ENCODE data around the gene BICDL2.
"Not testable (repeated sequence)": the region's sequence is repeated elsewhere in the genome, so short reads cannot be mapped to it uniquely, and the experiment has no call there.

The BICDL2 gene

DNA sequence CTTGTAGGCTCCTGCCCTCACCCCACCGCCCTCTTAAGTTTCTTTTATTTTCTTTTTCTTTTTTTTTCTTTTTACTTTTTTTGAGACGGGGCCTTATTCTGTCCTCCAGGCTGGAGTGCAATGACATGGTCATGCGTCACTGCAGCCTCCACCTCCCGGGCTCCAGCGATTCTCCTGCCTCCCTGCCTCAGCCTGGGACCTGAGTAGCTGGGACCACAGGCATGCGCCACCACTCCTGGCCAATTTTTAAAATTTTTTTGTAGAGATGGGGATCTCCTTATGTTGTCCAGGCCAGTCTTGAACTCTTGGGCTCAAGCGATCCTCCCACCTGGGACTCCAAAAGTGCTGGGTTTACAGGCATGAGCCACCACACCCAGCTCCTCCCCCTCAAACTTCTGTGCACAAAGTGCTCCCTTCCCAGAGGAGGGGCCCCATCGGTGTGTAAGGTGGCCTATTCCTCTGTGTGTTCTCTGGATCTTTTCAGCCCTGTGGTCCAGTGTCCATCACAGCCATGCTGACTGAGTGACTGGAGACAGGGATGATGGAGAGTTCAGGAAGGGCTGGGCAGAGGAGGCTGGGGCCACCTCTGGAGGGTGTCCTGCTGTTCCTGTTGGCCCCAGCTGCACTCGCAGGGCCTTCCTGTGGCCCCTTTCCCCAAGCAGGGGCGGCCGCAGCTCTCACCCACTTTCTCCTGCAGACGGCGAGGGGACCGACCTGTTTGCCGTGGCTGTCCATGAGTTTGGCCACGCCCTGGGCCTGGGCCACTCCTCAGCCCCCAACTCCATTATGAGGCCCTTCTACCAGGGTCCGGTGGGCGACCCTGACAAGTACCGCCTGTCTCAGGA, 19.8 kb upstream of the BICDL2 start:
- H3K27me3 ChIP-seq (ENCODE audit: control insufficient read depth in 1 of 2, insufficient read depth in 2 of 2, low read length in 2 of 2) = peaks cover 0 to 7% of the 10 kb centered on the region in 2 donors
- no peaks in the 10 kb centered on the region for H3K9me3 ChIP-seq (ENCODE audit: control insufficient read depth in 2 of 2, low read length in 2 of 2)
- H3K9ac ChIP-seq (ENCODE audit: low read length in 2 of 2) = no peak overlapping the region
- H3K4me3 ChIP-seq (ENCODE audit: low read length in 2 of 2) = no peak overlapping the region
- H3K36me3 ChIP-seq (ENCODE audit: control insufficient read depth in 2 of 2, insufficient read depth in 2 of 2, low read length in 2 of 2) = no peaks in the 10 kb centered on the region
- H3K27ac ChIP-seq (ENCODE audit: low read length) = no peak overlapping the region
- H3K4me1 ChIP-seq (ENCODE audit: control insufficient read depth, insufficient read depth, low read length) = peaks cover 19% of the 10 kb centered on the region

DNA sequence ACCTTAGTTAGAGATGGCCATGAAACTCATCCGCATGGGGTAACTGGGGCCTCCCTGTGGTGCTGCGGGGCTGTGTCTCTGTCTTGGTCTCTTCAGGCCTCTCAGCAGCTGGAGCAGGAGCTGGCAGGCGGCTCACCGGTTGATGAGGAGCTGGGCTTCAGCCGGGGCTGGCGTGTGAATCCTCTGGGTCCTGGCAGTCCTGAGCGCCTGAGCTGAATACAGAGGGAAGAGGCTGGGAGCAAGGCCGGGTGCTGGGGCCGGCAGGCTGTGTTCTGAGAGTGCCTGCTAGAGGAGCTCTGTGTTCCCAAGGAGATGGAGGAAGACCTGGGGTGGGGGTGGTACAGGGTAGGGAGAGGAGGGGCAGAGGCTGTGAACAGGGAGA, 19.0 kb upstream of the BICDL2 start:
- H3K9me3 ChIP-seq (ENCODE audit: control insufficient read depth in 2 of 2, low read length in 2 of 2); H3K27me3 ChIP-seq (ENCODE audit: control insufficient read depth in 1 of 2, insufficient read depth in 2 of 2, low read length in 2 of 2); H3K4me3 ChIP-seq (ENCODE audit: low read length in 2 of 2); H3K36me3 ChIP-seq (ENCODE audit: control insufficient read depth in 2 of 2, insufficient read depth in 2 of 2, low read length in 2 of 2); H3K9ac ChIP-seq (ENCODE audit: low read length in 2 of 2); H3K27ac ChIP-seq (ENCODE audit: low read length): not testable (repeated sequence)
- H3K4me1 ChIP-seq (ENCODE audit: control insufficient read depth, insufficient read depth, low read length) = peaks cover 19% of the 10 kb centered on the region

DNA sequence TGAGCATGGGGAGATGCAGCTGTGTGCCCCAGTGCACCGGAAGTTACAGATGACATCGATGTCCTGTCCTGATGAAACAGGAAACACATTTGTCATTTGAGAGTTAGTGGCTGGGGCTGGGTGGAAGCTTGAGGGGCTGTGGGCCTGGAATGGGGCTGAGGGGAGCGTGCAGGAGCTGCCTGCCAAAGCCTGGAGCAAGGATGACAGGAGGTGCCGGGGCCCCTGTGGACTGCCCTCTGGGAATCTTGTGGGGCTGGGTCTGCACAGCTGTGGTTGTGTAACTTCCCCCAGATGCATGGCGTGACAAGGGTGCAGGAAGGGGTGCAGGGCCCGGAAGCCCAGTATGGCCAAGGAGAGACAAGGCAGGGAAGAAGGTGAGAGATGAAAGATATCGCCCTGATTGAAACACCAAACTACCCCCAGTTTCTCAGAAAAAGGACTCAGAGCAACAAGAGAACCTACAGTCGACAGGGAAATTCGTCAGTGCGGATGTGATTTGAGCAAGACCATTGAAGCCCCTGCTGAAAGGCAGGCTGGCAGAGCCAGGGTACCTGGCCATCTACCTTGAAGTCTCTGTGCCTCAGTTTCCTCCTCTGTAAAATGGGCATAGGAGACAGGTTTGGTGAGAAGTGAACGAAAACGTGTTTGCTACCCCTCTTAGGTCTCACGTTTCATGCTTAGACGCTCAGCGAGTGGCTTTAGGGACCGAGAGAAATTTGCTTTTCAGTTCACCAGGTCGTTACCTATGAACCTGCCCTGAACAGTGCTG, 18.4 kb upstream of the BICDL2 start:
- no peak overlapping the region for H3K27ac ChIP-seq (ENCODE audit: low read length)
- no peaks in the 10 kb centered on the region for H3K9me3 ChIP-seq (ENCODE audit: control insufficient read depth in 2 of 2, low read length in 2 of 2)
- H3K4me1 ChIP-seq (ENCODE audit: control insufficient read depth, insufficient read depth, low read length) = peaks cover 16% of the 10 kb centered on the region
- H3K4me3 ChIP-seq (ENCODE audit: low read length in 2 of 2) = no peak overlapping the region
- peaks cover 0 to 8% of the 10 kb centered on the region in 2 donors for H3K27me3 ChIP-seq (ENCODE audit: control insufficient read depth in 1 of 2, insufficient read depth in 2 of 2, low read length in 2 of 2)
- no peak overlapping the region for H3K9ac ChIP-seq (ENCODE audit: low read length in 2 of 2)
- no peaks in the 10 kb centered on the region for H3K36me3 ChIP-seq (ENCODE audit: control insufficient read depth in 2 of 2, insufficient read depth in 2 of 2, low read length in 2 of 2)

DNA sequence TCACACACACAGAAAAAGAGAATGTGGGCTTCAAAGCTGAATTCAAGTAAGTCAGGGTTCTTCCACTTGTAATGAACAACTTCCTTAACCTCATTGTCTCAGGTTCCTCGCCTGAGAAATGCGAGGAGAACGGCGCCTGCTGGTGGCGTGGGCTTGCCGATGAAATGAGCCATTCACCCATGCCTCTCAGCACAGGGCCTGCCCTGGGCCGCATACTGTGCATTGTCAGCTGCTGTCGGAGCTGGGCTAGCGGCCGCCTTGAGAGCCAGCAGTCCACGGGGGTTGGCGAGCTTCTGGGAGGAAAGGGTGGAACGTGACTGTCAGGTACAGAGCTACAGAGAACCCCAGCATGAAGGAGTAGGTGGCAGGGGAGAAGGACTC, 16.6 kb upstream of the BICDL2 start:
- H3K36me3 ChIP-seq (ENCODE audit: control insufficient read depth in 2 of 2, insufficient read depth in 2 of 2, low read length in 2 of 2); H3K27ac ChIP-seq (ENCODE audit: low read length); H3K9ac ChIP-seq (ENCODE audit: low read length in 2 of 2); H3K4me1 ChIP-seq (ENCODE audit: control insufficient read depth, insufficient read depth, low read length); H3K4me3 ChIP-seq (ENCODE audit: low read length in 2 of 2); H3K9me3 ChIP-seq (ENCODE audit: control insufficient read depth in 2 of 2, low read length in 2 of 2): not testable (repeated sequence)
- peaks cover 2 to 13% of the 10 kb centered on the region in 2 donors for H3K27me3 ChIP-seq (ENCODE audit: control insufficient read depth in 1 of 2, insufficient read depth in 2 of 2, low read length in 2 of 2)

DNA sequence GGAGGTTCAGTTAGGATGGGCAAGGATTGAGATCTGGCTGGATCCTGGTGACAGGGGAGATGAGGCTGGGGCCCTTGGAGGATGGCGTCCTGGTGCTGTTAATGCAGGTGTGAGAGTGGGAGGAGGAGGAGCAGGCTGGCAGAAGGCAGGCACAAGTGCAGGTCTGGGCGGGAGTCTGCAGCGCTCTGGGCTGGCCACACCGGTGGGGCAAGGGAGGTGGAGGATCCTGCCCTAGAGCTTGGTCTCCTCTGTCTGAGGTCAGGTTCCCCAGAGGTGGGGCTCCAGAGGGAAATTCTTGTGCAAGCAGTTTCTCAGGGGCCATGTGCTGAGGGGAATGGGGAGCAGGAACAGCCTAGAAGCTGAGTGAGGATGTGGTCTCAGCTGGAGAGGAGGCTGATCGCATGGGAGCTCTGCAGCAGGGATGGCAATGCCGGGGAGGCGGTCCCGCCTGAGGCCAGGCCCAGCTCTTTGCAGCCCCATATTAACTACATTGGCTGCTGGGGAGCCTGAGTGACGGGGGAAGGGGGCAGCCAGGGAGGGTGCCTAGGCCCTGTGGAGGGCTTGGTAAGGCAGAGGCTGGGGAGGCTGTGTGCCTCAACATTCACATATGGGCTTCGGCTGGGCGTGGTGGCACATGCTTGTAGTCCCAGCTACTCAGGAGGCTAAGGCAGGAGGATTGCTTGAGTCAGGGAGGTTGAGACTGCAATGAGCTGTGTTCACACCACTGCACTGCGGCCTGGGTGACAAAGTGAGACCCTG, 16.0 kb upstream of the BICDL2 start:
- H3K9ac ChIP-seq (ENCODE audit: low read length in 2 of 2); H3K27ac ChIP-seq (ENCODE audit: low read length); H3K9me3 ChIP-seq (ENCODE audit: control insufficient read depth in 2 of 2, low read length in 2 of 2); H3K4me1 ChIP-seq (ENCODE audit: control insufficient read depth, insufficient read depth, low read length); H3K4me3 ChIP-seq (ENCODE audit: low read length in 2 of 2); H3K36me3 ChIP-seq (ENCODE audit: control insufficient read depth in 2 of 2, insufficient read depth in 2 of 2, low read length in 2 of 2): not testable (repeated sequence)
- H3K27me3 ChIP-seq (ENCODE audit: control insufficient read depth in 1 of 2, insufficient read depth in 2 of 2, low read length in 2 of 2) = peaks cover 2 to 13% of the 10 kb centered on the region in 2 donors

DNA sequence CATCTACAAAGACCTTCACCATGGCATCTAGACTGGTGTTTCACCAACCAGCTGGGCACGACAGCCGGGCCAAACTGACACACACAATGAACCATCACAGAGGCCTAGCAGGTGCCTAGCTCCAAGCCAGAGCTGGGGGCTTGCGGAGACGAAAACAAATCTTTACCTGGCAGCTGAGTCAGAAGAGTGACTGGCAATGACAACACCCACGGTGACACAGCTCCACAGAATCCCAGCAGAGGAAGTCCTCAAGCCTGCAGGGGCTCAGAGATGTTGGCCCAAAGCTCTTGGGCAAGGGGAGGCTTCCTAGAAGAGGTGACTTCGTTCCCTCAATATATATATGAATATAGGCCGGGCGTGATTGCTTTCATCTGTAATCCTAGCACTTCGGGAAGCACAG, 14.8 kb upstream of the BICDL2 start:
- H3K9ac ChIP-seq (ENCODE audit: low read length in 2 of 2) = no peak overlapping the region
- no peak overlapping the region for H3K27ac ChIP-seq (ENCODE audit: low read length)
- H3K9me3 ChIP-seq (ENCODE audit: control insufficient read depth in 2 of 2, low read length in 2 of 2) = no peaks in the 10 kb centered on the region
- no peak overlapping the region for H3K4me3 ChIP-seq (ENCODE audit: low read length in 2 of 2)
- H3K36me3 ChIP-seq (ENCODE audit: control insufficient read depth in 2 of 2, insufficient read depth in 2 of 2, low read length in 2 of 2) = no peaks in the 10 kb centered on the region
- peaks cover 5 to 24% of the 10 kb centered on the region in 2 donors for H3K27me3 ChIP-seq (ENCODE audit: control insufficient read depth in 1 of 2, insufficient read depth in 2 of 2, low read length in 2 of 2)
- H3K4me1 ChIP-seq (ENCODE audit: control insufficient read depth, insufficient read depth, low read length) = peaks cover 4% of the 10 kb centered on the region

DNA sequence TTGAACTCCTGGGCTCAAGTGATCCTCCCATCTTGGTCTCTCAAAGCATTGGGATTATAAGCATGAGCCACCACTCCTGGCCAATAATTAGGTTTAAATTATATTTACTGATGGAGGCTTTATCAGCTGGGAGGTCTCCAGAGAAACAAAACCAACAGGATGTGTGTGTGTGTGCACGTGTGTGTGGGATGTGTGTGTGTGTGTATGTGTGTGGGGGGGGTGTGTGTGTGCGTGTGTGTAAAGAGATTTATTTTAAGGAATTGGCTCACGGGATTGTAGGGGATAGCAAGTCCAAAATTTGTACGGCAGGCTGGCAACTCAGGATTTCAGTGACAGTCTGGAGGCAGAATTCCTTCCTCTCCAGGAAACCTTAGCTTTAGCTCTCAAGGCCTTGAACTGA, 14.3 kb upstream of the BICDL2 start:
- Histone ChIP-seq H3K4me3 (ENCODE audit: low read length in 2 of 2) (no peak overlapping the region), H3K9ac (ENCODE audit: low read length in 2 of 2) (no peak overlapping the region), H3K4me1 (ENCODE audit: control insufficient read depth, insufficient read depth, low read length) (peaks cover 8% of the 10 kb centered on the region), H3K27me3 (ENCODE audit: control insufficient read depth in 1 of 2, insufficient read depth in 2 of 2, low read length in 2 of 2) (peaks cover 5 to 29% of the 10 kb centered on the region in 2 donors), H3K9me3 (ENCODE audit: control insufficient read depth in 2 of 2, low read length in 2 of 2) (no peaks in the 10 kb centered on the region), H3K27ac (ENCODE audit: low read length) (no peak overlapping the region), H3K36me3 (ENCODE audit: control insufficient read depth in 2 of 2, insufficient read depth in 2 of 2, low read length in 2 of 2) (no peaks in the 10 kb centered on the region)

DNA sequence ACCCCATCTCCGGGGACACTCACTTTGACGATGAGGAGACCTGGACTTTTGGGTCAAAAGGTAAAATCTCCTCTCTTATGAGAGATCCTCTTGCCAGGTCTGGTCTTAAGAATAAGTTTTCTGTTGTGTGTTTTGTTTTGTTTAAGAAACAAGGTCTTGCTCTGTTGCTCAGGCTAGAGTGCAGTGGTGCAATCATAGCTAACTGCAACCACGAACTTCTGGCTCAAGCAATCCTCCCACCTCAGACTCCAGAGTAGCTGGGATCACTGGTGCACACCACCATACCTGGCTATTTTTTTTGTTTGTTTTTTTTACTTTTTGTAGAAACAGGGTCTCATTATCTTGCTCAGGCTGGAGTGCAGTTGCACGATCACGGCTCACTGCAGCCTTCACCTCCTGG, 13.7 kb upstream of the BICDL2 start:
- Histone ChIP-seq H3K36me3 (ENCODE audit: control insufficient read depth in 2 of 2, insufficient read depth in 2 of 2, low read length in 2 of 2) (no peaks in the 10 kb centered on the region), H3K27me3 (ENCODE audit: control insufficient read depth in 1 of 2, insufficient read depth in 2 of 2, low read length in 2 of 2) (peaks cover 5 to 32% of the 10 kb centered on the region in 2 donors), H3K4me1 (ENCODE audit: control insufficient read depth, insufficient read depth, low read length) (peaks cover 12% of the 10 kb centered on the region), H3K27ac (ENCODE audit: low read length) (no peak overlapping the region), H3K4me3 (ENCODE audit: low read length in 2 of 2) (no peak overlapping the region), H3K9me3 (ENCODE audit: control insufficient read depth in 2 of 2, low read length in 2 of 2) (no peaks in the 10 kb centered on the region), H3K9ac (ENCODE audit: low read length in 2 of 2) (no peak overlapping the region)

DNA sequence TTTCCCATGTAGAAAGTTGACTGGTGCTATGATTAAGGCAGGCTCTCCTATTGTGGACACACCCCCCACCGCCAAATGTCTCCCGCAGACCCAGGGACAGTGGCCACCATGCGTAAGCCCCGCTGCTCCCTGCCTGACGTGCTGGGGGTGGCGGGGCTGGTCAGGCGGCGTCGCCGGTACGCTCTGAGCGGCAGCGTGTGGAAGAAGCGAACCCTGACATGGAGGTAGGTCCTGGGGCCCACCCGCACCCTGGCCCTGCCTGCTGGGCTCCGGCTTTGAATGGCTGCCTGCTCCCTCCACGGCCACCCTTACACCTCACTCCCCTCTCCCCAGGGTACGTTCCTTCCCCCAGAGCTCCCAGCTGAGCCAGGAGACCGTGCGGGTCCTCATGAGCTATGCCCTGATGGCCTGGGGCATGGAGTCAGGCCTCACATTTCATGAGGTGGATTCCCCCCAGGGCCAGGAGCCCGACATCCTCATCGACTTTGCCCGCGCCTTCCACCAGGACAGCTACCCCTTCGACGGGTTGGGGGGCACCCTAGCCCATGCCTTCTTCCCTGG, 13.3 kb upstream of the BICDL2 start:
- Histone ChIP-seq H3K4me3 (ENCODE audit: low read length in 2 of 2) (no peak overlapping the region), H3K9me3 (ENCODE audit: control insufficient read depth in 2 of 2, low read length in 2 of 2) (no peaks in the 10 kb centered on the region), H3K4me1 (ENCODE audit: control insufficient read depth, insufficient read depth, low read length) (peaks cover 15% of the 10 kb centered on the region), H3K27ac (ENCODE audit: low read length) (no peak overlapping the region), H3K36me3 (ENCODE audit: control insufficient read depth in 2 of 2, insufficient read depth in 2 of 2, low read length in 2 of 2) (no peaks in the 10 kb centered on the region), H3K9ac (ENCODE audit: low read length in 2 of 2) (no peak overlapping the region), H3K27me3 (ENCODE audit: control insufficient read depth in 1 of 2, insufficient read depth in 2 of 2, low read length in 2 of 2) (peaks cover 7 to 35% of the 10 kb centered on the region in 2 donors)

DNA sequence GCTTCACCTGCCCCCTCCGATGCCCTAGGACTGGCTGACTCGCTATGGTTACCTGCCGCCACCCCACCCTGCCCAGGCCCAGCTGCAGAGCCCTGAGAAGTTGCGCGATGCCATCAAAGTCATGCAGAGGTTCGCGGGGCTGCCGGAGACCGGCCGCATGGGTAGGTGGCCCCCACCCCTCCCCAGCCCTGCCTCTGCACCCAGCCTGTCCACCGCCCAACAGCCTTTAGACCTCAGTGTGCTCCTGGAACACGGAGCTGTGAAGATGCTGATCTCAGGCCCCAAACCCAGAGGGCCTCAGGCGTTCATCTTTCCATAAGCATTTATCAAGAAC, 10.6 kb upstream of the BICDL2 start:
- Histone ChIP-seq H3K27me3 (ENCODE audit: control insufficient read depth in 1 of 2, insufficient read depth in 2 of 2, low read length in 2 of 2) (peaks cover 21 to 53% of the 10 kb centered on the region in 2 donors), H3K4me1 (ENCODE audit: control insufficient read depth, insufficient read depth, low read length) (peaks cover 15% of the 10 kb centered on the region), H3K4me3 (ENCODE audit: low read length in 2 of 2) (no peak overlapping the region), H3K9me3 (ENCODE audit: control insufficient read depth in 2 of 2, low read length in 2 of 2) (no peaks in the 10 kb centered on the region), H3K9ac (ENCODE audit: low read length in 2 of 2) (no peak overlapping the region), H3K36me3 (ENCODE audit: control insufficient read depth in 2 of 2, insufficient read depth in 2 of 2, low read length in 2 of 2) (no peaks in the 10 kb centered on the region), H3K27ac (ENCODE audit: low read length) (no peak overlapping the region)

Data from stomach smooth muscle (tissue), 2 donors.